Naive thymus-derived CD4-positive, alpha-beta T cell (primary cell): Measurements from ENCODE around the gene SPACA7. TPM values are rescaled to one million over a fixed set of nuclear protein-coding genes. Genes with fewer than 3 reads are reported as not detected.
A peak's percentile ranks its signal among the peaks of the same experiment; 100 is the strongest.

Experiments used
- ATAC-seq: fragments of 150-1000 bp; cut with Tn5 transposase; 2 replicates; pipeline ENCODE4 v1.10.0; 2021; ENCODE audit warnings: mild to moderate bottlenecking, moderate library complexity
- CTCF ChIA-PET: fragments of 350-600 bp; sonication (Branson Sonifier 250); formaldehyde crosslinking; loops from one replicate; lab custom pipeline; 2021; ENCODE audit warnings: antibody characterized with exemption; lab: Charles Lee
- POLR2A ChIA-PET: fragments of 350-600 bp; sonication (Branson Sonifier 250); formaldehyde crosslinking; loops from one replicate; lab custom pipeline; 2021; ENCODE audit warnings: antibody characterized with exemption, inconsistent platforms; lab: Charles Lee
- DNase-seq, 9 donors: peaks; one replicate each; pipeline versions ENCODE4 v3.0.0 to v3.0.0-alpha.2; 2020 to 2022; ENCODE audit warnings: mixed read lengths in 1 of 9
- H3K27ac ChIP-seq: one replicate; pipeline ENCODE4 v1.7.0; 2013; ENCODE audit warnings: mild to moderate bottlenecking, low read depth, low read length, moderate library complexity
- H3K27me3 ChIP-seq, 2 donors: one replicate each; pipeline ENCODE4 v1.7.0; 2013; ENCODE audit warnings: low read length in 2 of 2, mild to moderate bottlenecking in 2 of 2, moderate library complexity in 2 of 2; ENCODE audit not compliant: control insufficient read depth in 2 of 2, insufficient read depth in 2 of 2
- H3K36me3 ChIP-seq, 3 experiments: 1 replicate in 2 of 3; 2 replicates in 1 of 3; pipeline ENCODE4 v1.7.0; 2013; ENCODE audit warnings: low read length in 3 of 3, mild to moderate bottlenecking in 3 of 3, moderate library complexity in 1 of 3; ENCODE audit not compliant: insufficient read depth in 3 of 3, control insufficient read depth in 2 of 3
- H3K4me1 ChIP-seq, 2 donors: one replicate each; pipeline ENCODE4 v1.7.0; 2013; ENCODE audit warnings: low read length in 2 of 2, mild to moderate bottlenecking in 2 of 2, moderate library complexity in 1 of 2; ENCODE audit not compliant: control insufficient read depth in 2 of 2, insufficient read depth in 2 of 2
- H3K4me3 ChIP-seq: 2 replicates; pipeline ENCODE4 v1.7.0; 2013; ENCODE audit warnings: mild to moderate bottlenecking, low read length
- H3K9me3 ChIP-seq, 3 experiments: 1 replicate in 2 of 3; 2 replicates in 1 of 3; pipeline ENCODE4 v1.7.0; 2013; ENCODE audit warnings: low read length in 3 of 3; ENCODE audit not compliant: control insufficient read depth in 2 of 3
- H3K27ac Mint-ChIP-seq, 9 donors: one replicate each; pipeline ENCODE4 v1.8.0; 2020 to 2022; ENCODE audit warnings: mixed read lengths in 9 of 9, mild to moderate bottlenecking in 8 of 9, moderate library complexity in 5 of 9, inconsistent platforms in 2 of 9
- H3K27me3 Mint-ChIP-seq, 5 donors: one replicate each; pipeline ENCODE4 v1.8.0; 2021 to 2022; ENCODE audit warnings: mixed read lengths in 5 of 5, mild to moderate bottlenecking in 1 of 5
- H3K36me3 Mint-ChIP-seq, 5 donors: one replicate each; pipeline ENCODE4 v1.8.0; 2020 to 2022; ENCODE audit warnings: mixed read lengths in 5 of 5, mild to moderate bottlenecking in 3 of 5, inconsistent platforms in 1 of 5
- H3K4me1 Mint-ChIP-seq, 7 donors: one replicate each; pipeline ENCODE4 v1.8.0; 2020 to 2022; ENCODE audit warnings: mixed read lengths in 7 of 7, mild to moderate bottlenecking in 3 of 7, inconsistent platforms in 1 of 7
- H3K4me3 Mint-ChIP-seq, 10 donors: one replicate each; pipeline ENCODE4 v1.8.0; 2020 to 2022; ENCODE audit warnings: mild to moderate bottlenecking in 10 of 10, mixed read lengths in 10 of 10, moderate library complexity in 6 of 10, inconsistent platforms in 2 of 10
- H3K9me3 Mint-ChIP-seq, 11 donors: one replicate each; pipeline ENCODE4 v1.8.0; 2020 to 2022; ENCODE audit warnings: mixed read lengths in 11 of 11, mild to moderate bottlenecking in 4 of 11, inconsistent platforms in 1 of 11, moderate library complexity in 1 of 11
- intact Hi-C, 2 donors: fragments of 100-400 bp; cut with micrococcal nuclease; formaldehyde crosslinking; loops; one replicate each; pipeline ENCODE4 v1.15.1; 2023
- polyA plus RNA-seq, 2 donors: library from polyadenylated mRNA; unstranded; fragments of 300-500 nt; fragmentation: Illumina TruSeq; gene quantifications; one replicate each; pipeline ENCODE4 v1.2.3, GENCODE V29; 2021
- total RNA-seq, 6 experiments: library from RNA in 5 of 6; stranded (reverse) in 5 of 6; gene quantifications; 1 replicate in 5 of 6; 2 replicates in 1 of 6; pipeline ENCODE4 v1.2.3 and lab custom pipeline; 2021 to 2026

SPACA7 gene
- total and polyA plus RNA-seq, 7 experiments from 2014 or later = not detected

GRCh38 chr13:112455476-112456059 is 79.4 kb downstream of the SPACA7 start:
- no peak for ATAC-seq
- Mint-ChIP-seq H3K9me3 (peaks cover 0 to 31% (median 12%) of the 10 kb centered on the region in 11 donors), H3K27me3 (peaks cover 5 to 19% (median 9%) of the 10 kb centered on the region in 5 donors), H3K27ac (no peak overlapping the region), H3K36me3 (peaks cover 0 to 5% (median 0%) of the 10 kb centered on the region in 5 donors), H3K4me3 (no peak overlapping the region), H3K4me1 (no peaks in the 10 kb centered on the region)
- CTCF ChIA-PET = no interaction called here
- Histone ChIP-seq H3K27ac (no peak overlapping the region), H3K36me3 (no peaks in the 10 kb centered on the region), H3K4me1 (no peaks in the 10 kb centered on the region), H3K4me3 (no peak overlapping the region), H3K9me3 (no peaks in the 10 kb centered on the region), H3K27me3 (no peaks in the 10 kb centered on the region)
- POLR2A ChIA-PET = no interaction called here
- DNase-seq = no peak
- intact Hi-C loops = no loop called here

- no peaks in the 10 kb centered on the region for H3K27me3 ChIP-seq
- H3K9me3 Mint-ChIP-seq = peaks cover 0 to 31% (median 12%) of the 10 kb centered on the region in 11 donors
- ChIA-PET CTCF (no interaction called here), POLR2A (no interaction called here)
- H3K9me3 ChIP-seq = peaks cover 0 to under 1% (median 0%) of the 10 kb centered on the region in 3 experiments
- no peak overlapping the region for H3K27ac ChIP-seq
- no peaks in the 10 kb centered on the region for H3K4me1 Mint-ChIP-seq
- intact Hi-C loops = no loop called here
- H3K4me3 Mint-ChIP-seq = no peak overlapping the region
- H3K27ac Mint-ChIP-seq = no peak overlapping the region
- H3K36me3 ChIP-seq = no peaks in the 10 kb centered on the region
- peaks cover 5 to 13% (median 6%) of the 10 kb centered on the region in 5 donors for H3K27me3 Mint-ChIP-seq
- peaks cover 0 to 7% (median 0%) of the 10 kb centered on the region in 5 donors for H3K36me3 Mint-ChIP-seq
- DNase-seq = no peak
- H3K4me3 ChIP-seq = no peak overlapping the region
- no peaks in the 10 kb centered on the region for H3K4me1 ChIP-seq
- no peak for ATAC-seq
These were observed 80.2 kb downstream of the SPACA7 start for GRCh38 chr13:112456138-112457056.

- H3K9me3 ChIP-seq = peaks cover 0 to 7% (median 0%) of the 10 kb centered on the region in 3 experiments
These were observed 80.9 kb downstream of the SPACA7 start for GRCh38 chr13:112457081-112457480.

GRCh38 chr13:112457485-112457884 is 81.3 kb downstream of the SPACA7 start:
- no peak overlapping the region for H3K27ac Mint-ChIP-seq
- DNase-seq (peak in 1 of 9 donors; percentile 12), ATAC-seq (no peak)
- Histone ChIP-seq H3K4me3 (no peak overlapping the region), H3K27ac (no peak overlapping the region), H3K36me3 (no peaks in the 10 kb centered on the region), H3K9me3 (peaks cover 0 to 10% (median 0%) of the 10 kb centered on the region in 3 experiments), H3K4me1 (no peaks in the 10 kb centered on the region), H3K27me3 (no peaks in the 10 kb centered on the region)
- CTCF ChIA-PET = no interaction called here
- H3K4me1 Mint-ChIP-seq = no peaks in the 10 kb centered on the region
- POLR2A ChIA-PET = no interaction called here
- H3K36me3 Mint-ChIP-seq = peaks cover 0 to 14% (median 0%) of the 10 kb centered on the region in 5 donors
- H3K27me3 Mint-ChIP-seq = peaks cover 5 to 21% (median 13%) of the 10 kb centered on the region in 5 donors
- intact Hi-C loops = no loop called here
- H3K4me3 Mint-ChIP-seq = no peak overlapping the region
- peaks cover 0 to 38% (median 14%) of the 10 kb centered on the region in 11 donors for H3K9me3 Mint-ChIP-seq

More at GRCh38 chr13:112457081-112457480, 80.9 kb downstream of the SPACA7 start:
- ChIA-PET POLR2A (no interaction called here), CTCF (no interaction called here)
- intact Hi-C loops = no loop called here
- H3K9me3 Mint-ChIP-seq = peaks cover 0 to 34% (median 13%) of the 10 kb centered on the region in 11 donors
- Histone ChIP-seq H3K36me3 (no peaks in the 10 kb centered on the region), H3K4me3 (no peak overlapping the region), H3K4me1 (no peaks in the 10 kb centered on the region), H3K27me3 (no peaks in the 10 kb centered on the region), H3K27ac (no peak overlapping the region)
- H3K36me3 Mint-ChIP-seq = peaks cover 0 to 10% (median 0%) of the 10 kb centered on the region in 5 donors
- peak in 1 of 9 donors; percentile 9 for DNase-seq
- H3K27me3 Mint-ChIP-seq = peaks cover 5 to 17% (median 9%) of the 10 kb centered on the region in 5 donors
- no peaks in the 10 kb centered on the region for H3K4me1 Mint-ChIP-seq
- no peak overlapping the region for H3K4me3 Mint-ChIP-seq
- no peak overlapping the region for H3K27ac Mint-ChIP-seq
- no peak for ATAC-seq

GRCh38 chr13:112462408-112462807 is 86.3 kb downstream of the SPACA7 start:
- H3K27me3 ChIP-seq = no peaks in the 10 kb centered on the region
- H3K27ac ChIP-seq = no peak overlapping the region
- H3K4me3 ChIP-seq = no peak overlapping the region
- Mint-ChIP-seq H3K27ac (peak overlapping the region in 1 of 9 donors; percentile 41), H3K27me3 (peaks cover 5 to 26% (median 14%) of the 10 kb centered on the region in 5 donors), H3K4me1 (no peaks in the 10 kb centered on the region), H3K9me3 (peaks cover 0 to 36% (median 18%) of the 10 kb centered on the region in 11 donors), H3K4me3 (no peak overlapping the region), H3K36me3 (peaks cover 0 to 16% (median 0%) of the 10 kb centered on the region in 5 donors)
- peaks cover 0 to 12% (median 0%) of the 10 kb centered on the region in 3 experiments for H3K9me3 ChIP-seq
- ChIA-PET POLR2A (no interaction called here), CTCF (no interaction called here)
- H3K4me1 ChIP-seq = no peaks in the 10 kb centered on the region
- intact Hi-C loops = no loop called here
- H3K36me3 ChIP-seq = no peaks in the 10 kb centered on the region
- ATAC-seq (no peak), DNase-seq (no peak)

- no peak overlapping the region for H3K4me3 Mint-ChIP-seq
- no peak overlapping the region for H3K27ac Mint-ChIP-seq
- H3K4me1 ChIP-seq = no peaks in the 10 kb centered on the region
- no peak overlapping the region for H3K27ac ChIP-seq
- CTCF ChIA-PET = no interaction called here
- no peaks in the 10 kb centered on the region for H3K4me1 Mint-ChIP-seq
- H3K4me3 ChIP-seq = no peak overlapping the region
- H3K36me3 ChIP-seq = no peaks in the 10 kb centered on the region
- POLR2A ChIA-PET = no interaction called here
- intact Hi-C loops = no loop called here
- ATAC-seq (no peak), DNase-seq (no peak)
- H3K27me3 Mint-ChIP-seq = peaks cover 2 to 24% (median 12%) of the 10 kb centered on the region in 5 donors
- H3K27me3 ChIP-seq = no peaks in the 10 kb centered on the region
- H3K9me3 Mint-ChIP-seq = peaks cover 0 to 19% (median 10%) of the 10 kb centered on the region in 11 donors
- peaks cover 0 to 12% (median 0%) of the 10 kb centered on the region in 3 experiments for H3K9me3 ChIP-seq
- peaks cover 0 to 16% (median 0%) of the 10 kb centered on the region in 5 donors for H3K36me3 Mint-ChIP-seq
These were observed 88.6 kb downstream of the SPACA7 start for GRCh38 chr13:112464720-112465119.
